Measurements from ENCODE around the gene THSD4.

THSD4 gene

DNA sequence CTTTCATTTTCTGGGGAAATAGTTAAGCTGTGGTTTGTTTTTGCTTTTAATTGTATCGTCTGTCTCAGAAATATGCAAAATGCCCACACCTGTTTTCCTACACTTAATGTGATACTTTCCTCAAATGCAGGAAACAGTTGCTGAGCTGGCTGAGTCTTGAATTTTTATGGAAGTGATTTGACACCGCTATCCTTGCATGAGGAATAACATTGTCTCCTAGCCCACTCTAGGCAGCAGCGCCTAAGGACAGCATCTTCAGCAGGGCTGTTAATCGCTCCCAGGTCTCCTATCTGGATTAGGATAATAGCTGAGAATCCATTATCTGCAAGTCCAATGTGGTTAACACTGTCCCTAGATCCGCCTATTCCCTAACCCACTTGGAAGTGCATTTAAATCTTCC lies 562.5 kb downstream of the THSD4 start:
- no peak for DNase-seq

DNA sequence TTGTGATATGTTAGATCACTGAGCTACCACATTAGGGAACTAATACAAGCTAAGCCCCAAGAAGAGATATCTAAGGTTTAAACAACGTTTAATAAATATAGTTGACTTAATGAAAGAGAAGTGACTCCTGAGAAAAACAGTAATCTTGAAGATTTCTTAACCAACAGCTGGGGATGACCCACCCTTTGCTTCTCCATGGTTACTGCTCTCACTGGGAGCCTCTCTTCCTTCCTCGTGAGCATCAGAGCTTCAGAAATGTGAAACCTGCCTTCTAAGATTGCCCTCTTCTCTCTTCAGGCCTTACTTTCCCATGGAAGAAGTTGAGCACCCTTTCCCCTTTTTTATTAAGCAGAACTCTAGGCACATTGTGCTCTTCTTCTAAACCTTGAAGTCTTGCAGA lies 562.9 kb downstream of the THSD4 start:
- DNase-seq: no peak

GRCh38 chr15:71678605-71679004 lies 563.3 kb downstream of the THSD4 start:
- no peak for DNase-seq

DNA sequence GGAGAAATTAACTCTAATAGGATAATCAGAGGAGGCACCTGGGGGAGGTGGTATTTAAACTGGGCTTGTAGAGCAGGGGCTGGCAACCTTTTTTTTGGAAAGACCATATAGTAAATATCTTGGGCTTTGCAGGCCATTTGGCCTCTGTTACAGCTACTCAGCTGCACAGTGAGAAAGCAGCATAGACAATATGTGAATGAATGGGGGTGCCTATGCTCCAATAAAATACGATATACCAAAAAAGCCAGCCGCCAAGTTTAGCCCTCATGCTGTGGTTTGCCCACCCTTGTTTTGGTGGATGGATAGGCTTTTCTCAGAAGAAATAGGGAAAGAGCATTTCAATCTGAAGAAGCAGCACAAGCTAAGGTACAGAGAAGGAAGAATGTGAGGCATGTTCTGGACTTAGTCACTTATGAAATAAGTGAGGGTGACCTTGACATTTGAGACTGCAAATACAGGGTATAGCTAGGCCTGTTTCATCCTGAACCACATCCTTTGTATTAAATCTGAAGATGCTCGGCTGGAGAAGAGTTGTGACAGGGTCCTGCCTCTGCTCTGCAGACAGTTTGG lies 564.0 kb downstream of the THSD4 start:
- DNase-seq: no peak

DNA sequence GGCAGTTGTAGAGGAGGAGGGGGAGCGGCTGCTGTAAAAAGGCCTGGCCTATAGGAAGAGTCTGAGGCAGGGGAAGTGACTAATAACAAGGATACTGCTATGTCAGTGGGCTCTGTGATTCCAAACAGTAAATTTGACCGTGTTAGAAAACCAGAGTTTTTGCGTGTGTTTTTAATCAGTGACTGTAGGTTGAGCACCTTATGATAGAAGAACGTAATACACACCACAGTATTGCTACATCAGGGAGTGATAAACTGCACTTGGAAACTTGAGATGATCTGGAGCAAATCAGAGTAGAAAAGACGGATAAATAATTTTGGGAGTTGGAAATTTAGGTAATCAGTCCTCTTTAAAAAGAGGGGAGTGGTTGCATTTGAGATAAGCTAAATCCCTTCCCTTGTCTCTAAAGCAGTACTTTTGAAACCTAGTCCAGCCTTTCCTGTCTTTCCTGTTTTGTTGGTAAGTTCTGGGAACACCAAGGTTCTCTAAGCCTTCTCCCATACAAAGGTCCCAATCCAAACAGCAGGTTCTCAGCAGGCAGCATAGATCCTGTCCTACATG lies 564.6 kb downstream of the THSD4 start:
- DNase-seq: no peak

- DNase-seq: no peak
Observed at GRCh38 chr15:71682001-71682400, 566.7 kb downstream of the THSD4 start.

DNA sequence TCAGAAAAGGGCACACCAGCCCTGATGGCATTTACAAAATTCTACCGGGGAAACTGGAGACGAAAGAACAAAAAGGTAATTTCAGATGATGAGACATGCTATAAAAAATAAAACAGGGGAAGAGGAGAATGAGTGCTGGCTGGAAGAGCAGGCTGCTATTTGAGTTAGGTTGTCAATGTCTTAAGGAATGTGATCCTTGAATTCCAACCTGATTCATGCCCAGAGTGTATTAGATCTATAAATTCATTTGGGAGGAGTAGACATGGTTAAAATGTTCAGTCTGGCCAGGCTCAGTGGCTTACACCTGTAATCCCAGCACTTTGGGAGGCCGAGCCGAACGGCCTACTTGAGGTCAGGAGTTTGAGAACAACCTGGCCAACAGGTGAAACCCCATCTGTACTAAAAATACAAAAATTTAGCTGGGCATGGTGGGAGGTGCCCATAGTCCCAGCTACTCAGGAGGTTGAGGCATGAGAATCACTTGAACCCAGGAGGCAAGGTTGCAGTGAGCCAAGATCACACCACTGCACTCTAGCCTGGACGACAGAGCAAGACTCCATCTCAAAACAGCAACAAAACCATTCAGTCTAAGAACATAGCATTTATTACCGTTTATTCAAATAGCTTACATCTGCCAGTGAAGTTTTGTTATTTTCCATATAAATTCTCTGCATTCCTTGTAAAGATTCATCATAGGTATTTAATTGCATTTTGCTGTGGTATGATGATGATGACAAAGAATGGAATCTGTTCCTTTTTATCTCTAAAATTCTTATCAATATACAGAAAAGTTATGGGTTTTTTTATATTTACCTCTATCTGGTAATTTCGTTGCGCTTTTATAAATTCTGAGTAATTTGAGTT lies 568.4 kb downstream of the THSD4 start:
- DNase-seq: no peak

GRCh38 chr15:71685420-71685993 lies 570.2 kb downstream of the THSD4 start:
- no peak for DNase-seq

- no peak for DNase-seq
Observed at GRCh38 chr15:71686221-71687050, 571.2 kb downstream of the THSD4 start.

DNA sequence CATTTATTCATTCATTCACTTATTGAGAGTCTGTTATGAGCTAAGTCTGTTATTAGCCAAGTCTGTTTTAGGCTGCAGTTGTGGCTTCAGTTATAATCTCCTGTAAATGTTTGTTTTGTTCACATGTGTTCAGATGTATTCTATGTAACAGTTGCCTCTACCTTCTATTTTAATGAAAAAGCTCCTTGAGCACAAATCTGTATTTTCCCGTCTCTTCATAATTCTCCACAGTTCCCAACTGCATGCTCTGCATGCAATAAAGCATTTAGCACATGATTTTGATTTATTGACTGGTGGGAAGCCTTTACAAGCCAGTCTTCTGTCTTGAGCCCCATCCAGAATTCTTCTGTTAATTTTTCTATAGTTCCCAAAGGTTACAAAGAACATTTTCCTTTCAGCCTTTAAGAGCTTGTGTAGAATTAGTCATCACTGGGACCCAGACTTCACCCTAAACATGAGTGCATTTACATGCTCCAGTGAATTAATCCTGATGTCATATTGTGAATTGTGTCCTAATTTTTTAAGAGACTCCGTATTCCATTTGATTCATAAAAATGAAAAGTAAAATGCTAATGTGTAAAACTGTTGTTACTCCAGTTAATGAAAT lies 572.7 kb downstream of the THSD4 start:
- no peak for DNase-seq

DNA sequence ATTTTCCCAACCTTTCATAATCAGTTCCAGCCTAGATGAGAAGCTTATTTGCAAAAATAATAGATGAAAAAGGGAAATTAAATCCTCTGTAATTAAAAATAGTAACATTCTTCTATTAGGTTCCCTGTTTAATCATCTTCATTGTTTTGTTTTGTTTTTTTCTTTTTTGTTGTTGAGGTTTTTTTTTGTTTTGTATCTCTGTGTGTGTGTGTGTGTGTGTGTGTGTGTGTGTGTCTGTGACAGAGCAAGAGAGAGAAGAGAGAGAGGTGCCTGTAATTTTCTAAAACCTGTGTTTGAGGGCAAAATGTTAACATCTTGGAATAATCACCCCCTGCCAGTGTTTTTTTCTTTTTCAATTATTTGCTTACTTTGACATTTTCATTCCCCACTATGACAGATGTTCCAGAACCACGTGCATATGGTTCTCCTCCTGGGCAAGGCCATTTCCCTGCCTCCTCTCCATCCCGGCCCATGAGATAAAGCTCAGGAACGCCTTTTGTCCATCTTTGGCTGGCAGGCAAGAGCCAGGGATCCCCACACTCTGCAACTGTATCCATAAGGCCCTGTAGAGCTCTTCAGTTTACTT lies 573.3 kb downstream of the THSD4 start:
- no peak for DNase-seq

GRCh38 chr15:71691081-71691457 lies 575.8 kb downstream of the THSD4 start:
- no peak for DNase-seq

DNA sequence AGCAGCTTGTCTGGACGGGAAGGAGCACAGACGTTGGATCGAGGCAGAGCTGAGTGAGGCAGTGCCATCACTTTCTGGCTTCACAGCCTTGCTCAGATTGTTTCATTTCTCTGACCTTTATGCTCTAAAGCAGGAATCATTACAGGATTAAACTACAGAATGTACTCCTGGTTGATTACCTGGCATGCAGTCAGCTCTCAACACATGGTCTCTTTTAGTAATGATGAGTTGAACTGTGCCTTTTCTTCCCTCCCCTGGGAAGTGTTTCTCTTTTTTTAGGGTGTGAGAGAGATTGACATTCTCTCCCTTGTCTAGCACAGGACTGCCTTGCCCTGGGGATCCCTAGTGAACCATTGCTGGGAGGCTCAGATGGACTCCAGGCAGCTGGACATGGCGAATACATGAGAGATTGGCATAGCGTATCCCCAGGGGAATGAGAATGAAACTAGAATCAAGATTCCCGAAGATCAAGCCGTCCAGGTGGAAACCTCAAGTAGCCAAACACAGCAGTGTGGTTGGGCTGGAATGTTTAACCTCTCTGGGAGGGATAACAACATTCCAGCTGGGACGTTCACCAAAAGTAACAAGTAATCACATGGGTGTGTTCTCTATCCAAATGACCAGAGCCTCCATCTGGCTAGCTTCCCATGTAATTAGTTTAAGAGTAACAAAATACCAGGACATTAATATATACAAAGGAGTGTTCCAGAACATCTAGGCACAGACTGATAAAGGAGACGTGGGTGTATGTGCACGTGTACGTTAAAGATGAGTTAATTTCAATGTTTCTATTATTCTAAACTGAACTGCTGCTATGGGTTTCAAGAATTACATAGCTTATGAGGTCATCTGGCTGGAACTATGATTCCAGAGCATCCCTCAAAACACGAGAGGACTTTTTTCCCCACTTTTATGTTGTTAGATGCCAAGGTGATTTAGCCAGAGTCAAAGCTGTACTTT lies 576.5 kb downstream of the THSD4 start:
- no peak for DNase-seq

GRCh38 chr15:71697236-71697635 lies 582.0 kb downstream of the THSD4 start:
- DNase-seq: no peak

DNA sequence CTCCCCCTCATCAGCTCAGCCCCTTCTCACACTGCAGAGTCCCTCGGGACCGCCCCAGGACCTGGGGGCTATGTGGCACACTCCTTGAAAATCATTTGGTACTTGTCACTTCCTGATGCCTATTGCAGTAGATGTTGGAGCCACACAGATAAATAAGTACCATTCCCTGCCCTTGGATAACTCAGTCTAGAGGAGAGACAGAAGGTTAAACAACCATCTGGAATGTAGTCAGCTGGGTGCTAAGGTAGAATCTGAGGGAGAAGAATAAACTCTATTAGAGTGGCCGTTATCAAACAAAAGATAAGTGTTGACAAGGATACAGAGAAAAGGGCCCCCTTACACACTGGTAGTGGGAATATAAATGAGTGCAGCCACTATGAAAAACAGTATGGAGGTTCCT lies 582.8 kb downstream of the THSD4 start:
- no peak for DNase-seq

DNA sequence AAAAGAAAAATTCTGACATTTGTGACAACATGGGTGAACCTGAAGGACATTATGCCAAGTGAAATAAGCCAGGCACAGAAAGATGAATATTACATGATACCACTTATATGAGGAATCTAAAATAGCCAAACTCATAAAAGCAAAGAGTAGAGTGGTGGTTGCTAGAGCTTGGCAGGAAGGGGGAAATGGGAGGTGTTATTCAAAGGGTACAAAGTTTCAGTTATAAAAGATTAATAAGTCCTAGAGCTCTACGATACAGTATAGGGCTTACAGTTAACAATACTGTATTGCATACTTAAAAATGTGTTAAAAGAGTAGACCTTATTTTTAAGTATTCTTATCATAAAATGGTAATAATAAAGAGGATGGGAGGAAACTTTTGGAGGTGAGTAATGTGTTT lies 583.5 kb downstream of the THSD4 start:
- no peak for DNase-seq

- DNase-seq: no peak
Observed at GRCh38 chr15:71699977-71700376, 584.7 kb downstream of the THSD4 start.

- no peak for DNase-seq
Observed at GRCh38 chr15:71701808-71702207, 586.5 kb downstream of the THSD4 start.

GRCh38 chr15:71702496-71702895 lies 587.2 kb downstream of the THSD4 start:
- DNase-seq: no peak

DNA sequence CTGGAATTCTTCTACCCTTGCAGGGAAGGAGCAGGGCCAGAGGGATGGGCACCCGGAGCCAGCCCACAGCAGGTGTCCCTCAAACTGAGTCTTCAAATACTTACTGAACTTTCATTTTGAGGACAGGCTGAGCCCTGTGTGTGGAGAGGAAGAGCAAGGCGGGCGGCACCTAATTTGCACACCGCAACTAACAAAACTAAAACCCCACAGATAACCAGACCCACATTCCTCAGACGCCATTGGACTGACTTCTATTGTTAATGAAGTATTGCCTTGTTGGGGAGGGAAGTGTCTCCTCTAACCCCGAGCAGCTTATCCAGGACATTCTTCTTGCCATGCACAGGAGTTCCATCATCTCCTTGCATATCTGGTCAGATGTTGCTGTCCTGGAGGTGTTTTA lies 589.9 kb downstream of the THSD4 start:
- no peak for DNase-seq
